ENCODE data around the gene ATP9B.
"Not testable (repeated sequence)": the region's sequence is repeated elsewhere in the genome, so short reads cannot be mapped to it uniquely, and the experiment has no call there.

ATP9B gene

GRCh38 chr18:79071503-79072210, 2.5 kb downstream of the ATP9B start:
- DNase-seq, result no peak

GRCh38 chr18:79072655-79073054, 3.5 kb downstream of the ATP9B start:
- not testable (repeated sequence) for DNase-seq

- no peak for DNase-seq
Measured at GRCh38 chr18:79077181-79077580, 8.0 kb downstream of the ATP9B start.

- not testable (repeated sequence) for DNase-seq
Measured at GRCh38 chr18:79078791-79079190, 9.6 kb downstream of the ATP9B start.

GRCh38 chr18:79092874-79093273, 23.7 kb downstream of the ATP9B start:
- DNase-seq, result no peak

- DNase-seq, result no peak
Measured at GRCh38 chr18:79093986-79094385, 24.8 kb downstream of the ATP9B start.

- no peak for DNase-seq
Measured at GRCh38 chr18:79095216-79095615, 26.0 kb downstream of the ATP9B start.

- DNase-seq, result no peak
Measured at GRCh38 chr18:79100944-79101343, 31.8 kb downstream of the ATP9B start.

- DNase-seq, result no peak
Measured at GRCh38 chr18:79102886-79103285, 33.7 kb downstream of the ATP9B start.

GRCh38 chr18:79104137-79104536, 34.9 kb downstream of the ATP9B start:
- DNase-seq, result no peak

GRCh38 chr18:79105455-79105854, 36.3 kb downstream of the ATP9B start:
- DNase-seq, result no peak

GRCh38 chr18:79106084-79106483, 36.9 kb downstream of the ATP9B start:
- no peak for DNase-seq

GRCh38 chr18:79107886-79108285, 38.7 kb downstream of the ATP9B start:
- DNase-seq, result no peak

GRCh38 chr18:79108549-79109215, 39.5 kb downstream of the ATP9B start:
- DNase-seq, result no peak

- DNase-seq, result no peak
Measured at GRCh38 chr18:79111483-79111882, 42.3 kb downstream of the ATP9B start.

GRCh38 chr18:79117385-79117784, 48.2 kb downstream of the ATP9B start:
- DNase-seq, result no peak

- no peak for DNase-seq
Measured at GRCh38 chr18:79117788-79118187, 48.6 kb downstream of the ATP9B start.

GRCh38 chr18:79118797-79119196, 49.6 kb downstream of the ATP9B start:
- no peak for DNase-seq

- DNase-seq, result no peak
Measured at GRCh38 chr18:79121746-79122474, 52.7 kb downstream of the ATP9B start.

GRCh38 chr18:79123948-79124347, 54.8 kb downstream of the ATP9B start:
- DNase-seq, result no peak

- no peak for DNase-seq
Measured at GRCh38 chr18:79129120-79129519, 59.9 kb downstream of the ATP9B start.

GRCh38 chr18:79133724-79134123, 64.5 kb downstream of the ATP9B start:
- no peak for DNase-seq

GRCh38 chr18:79135924-79136323, 66.7 kb downstream of the ATP9B start:
- no peak for DNase-seq

- no peak for DNase-seq
Measured at GRCh38 chr18:79136742-79137141, 67.5 kb downstream of the ATP9B start.

Data from DMS79 (cell line).